HG03175 (cell line): ENCODE data around the gene SPRR1A.
A peak's percentile ranks its signal among the peaks of the same experiment; 100 is the strongest.

Experiments
- ATAC-seq: cut with Tn5 transposase; IDR thresholded peaks from one replicate; pipeline ENCODE4 v1.9.1; 2021; ENCODE audit warnings: mild to moderate bottlenecking, moderate library complexity; ENCODE audit not compliant: unreplicated experiment

SPRR1A gene

GRCh38 chr1:152983743-152984142, at the start of gene SPRR1A:
Gene SPRR1A (plus strand): TSS chr1:152984081. CDS start chr1:152985231, 1,150 bp downstream.
- no peak for ATAC-seq

- no peak for ATAC-seq
These were observed 43.3 kb upstream of the SPRR1A start for GRCh38 chr1:152940614-152941013.

- no peak for ATAC-seq
These were observed 42.7 kb upstream of the SPRR1A start for GRCh38 chr1:152941037-152941711.

- no peak for ATAC-seq
These were observed 41.7 kb upstream of the SPRR1A start for GRCh38 chr1:152942161-152942560.

DNA sequence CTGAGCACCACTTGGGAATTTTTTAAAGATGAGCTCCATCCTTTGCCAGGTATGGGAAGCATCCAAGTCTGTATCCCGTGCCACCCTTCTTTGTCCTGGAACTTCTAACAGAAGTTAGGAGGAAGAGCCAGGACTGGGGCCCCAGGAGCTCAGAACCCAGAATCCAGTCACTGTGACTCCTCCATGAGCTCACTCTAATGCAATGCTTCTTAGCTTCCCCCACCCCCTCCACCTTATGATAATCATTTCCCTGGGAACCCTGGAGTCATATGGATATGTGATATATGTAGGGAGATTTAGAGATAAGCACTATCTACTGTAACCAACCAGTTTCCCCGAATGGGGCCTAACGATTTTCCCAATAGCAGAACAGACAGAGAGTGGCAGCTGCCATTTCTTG, 37.6 kb upstream of the SPRR1A start:
- ATAC-seq, result no peak

DNA sequence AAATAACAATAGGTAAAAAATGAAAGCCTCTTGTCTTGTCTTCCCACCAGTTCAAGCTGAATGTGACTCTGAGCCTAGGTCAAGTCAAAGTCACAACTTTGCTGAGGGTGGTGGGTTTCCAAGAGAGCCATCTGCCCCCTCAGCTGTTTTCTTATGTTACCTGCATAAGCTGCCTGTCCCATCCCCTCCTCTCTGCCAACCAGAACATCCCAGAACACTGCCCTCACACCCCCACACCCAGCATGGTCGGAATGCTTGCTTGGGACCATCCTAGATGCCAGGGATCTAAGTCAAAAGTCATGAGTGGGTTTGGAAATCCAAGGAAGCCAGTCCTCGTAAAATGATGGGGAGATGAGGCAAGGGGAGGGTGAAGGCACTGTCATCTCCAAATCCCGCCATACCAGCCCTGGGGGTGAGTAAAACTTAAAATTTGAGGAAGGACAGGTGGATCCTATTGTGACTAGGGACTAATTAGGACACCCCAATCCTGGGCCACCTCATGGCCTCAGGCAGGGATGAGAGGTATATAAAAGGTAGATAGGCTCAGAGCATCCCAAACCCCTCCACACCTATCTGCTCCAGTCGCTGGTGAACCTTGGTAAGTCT, 37.1 kb upstream of the SPRR1A start, which contains the start of gene SPRR5:
Gene SPRR5 (plus strand): TSS at position 556 of the 606 bp plus-strand sequence. CDS start 1,349 bp downstream, outside the sequence.
- no peak for ATAC-seq

- ATAC-seq, result no peak
These were observed 32.2 kb upstream of the SPRR1A start for GRCh38 chr1:152951711-152952110.

DNA sequence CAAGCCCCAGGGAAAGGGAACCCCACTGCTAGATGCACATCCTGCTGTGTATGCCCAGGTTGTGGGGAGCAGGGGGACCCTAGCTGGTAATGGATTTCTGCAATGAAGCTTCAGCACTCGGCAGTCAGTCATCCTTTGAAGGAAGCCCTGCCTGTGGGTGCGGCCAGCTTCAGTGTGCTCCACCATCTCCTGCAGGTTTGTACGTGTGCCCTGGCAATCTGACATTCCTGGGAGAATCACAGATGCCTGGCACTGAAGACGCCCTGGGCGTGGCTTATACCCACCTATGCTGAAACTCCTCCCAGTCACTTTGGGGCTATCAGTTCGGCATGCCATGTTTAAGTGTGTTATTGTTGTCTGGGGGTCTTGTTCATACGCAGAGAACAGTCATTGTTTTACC, 30.1 kb upstream of the SPRR1A start:
- no peak for ATAC-seq

DNA sequence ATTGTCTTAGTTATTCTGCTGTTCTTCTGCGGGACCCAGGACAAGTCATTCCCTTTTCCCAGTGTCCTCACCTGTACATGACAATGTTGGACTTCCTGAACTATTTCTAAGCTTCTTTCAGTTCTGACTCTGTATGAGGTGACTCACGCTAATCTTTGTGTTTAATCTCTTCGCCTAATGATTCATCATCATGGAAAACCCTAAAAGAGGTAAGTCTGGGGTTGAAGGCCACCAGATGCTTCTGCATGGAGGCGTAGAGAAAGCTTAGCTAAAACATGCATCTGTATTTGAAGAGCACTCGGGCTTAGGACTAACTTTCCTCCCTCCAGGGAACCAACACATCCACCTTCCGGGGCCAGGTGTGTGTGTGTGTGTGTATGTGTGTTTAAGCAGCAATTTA, 29.4 kb upstream of the SPRR1A start:
- ATAC-seq, result no peak

DNA sequence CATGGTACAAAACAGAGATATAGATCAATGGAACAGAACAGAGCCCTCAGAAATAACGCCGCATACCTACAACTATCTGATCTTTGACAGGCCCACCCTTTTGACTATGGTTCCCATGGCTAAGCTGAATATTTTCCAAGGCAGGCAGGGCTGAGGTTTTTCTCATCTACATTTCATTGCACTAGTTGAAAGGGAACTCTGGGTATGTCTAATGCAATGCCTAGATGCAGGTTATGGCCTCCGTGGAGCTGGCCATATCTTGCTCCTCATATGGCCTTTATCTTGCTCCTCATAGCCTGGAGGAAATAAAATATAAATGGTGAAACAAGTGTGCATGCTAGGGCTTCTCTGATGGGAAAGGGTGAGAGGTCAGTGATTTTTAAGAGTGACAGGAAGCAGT, 26.3 kb upstream of the SPRR1A start:
- no peak for ATAC-seq

DNA sequence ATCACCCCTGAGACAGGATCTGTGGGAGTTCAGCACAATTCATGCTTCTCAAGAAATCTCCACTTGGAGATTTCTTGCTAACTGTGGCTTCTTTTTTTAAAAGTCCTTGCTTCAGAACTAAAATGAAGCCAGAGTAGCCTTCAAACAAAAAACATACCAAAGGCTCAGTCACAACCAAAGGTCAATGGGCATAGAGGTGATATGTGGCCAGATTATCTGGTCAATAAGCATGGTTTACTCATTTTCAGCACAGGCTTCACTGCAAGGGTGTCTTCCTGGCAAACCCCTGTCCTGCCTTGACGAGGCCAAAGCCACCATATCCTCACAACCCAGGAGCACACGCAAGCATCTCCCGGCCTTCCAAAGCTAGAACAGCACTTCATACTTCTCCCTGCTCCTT, 24.6 kb upstream of the SPRR1A start:
- ATAC-seq, result no peak

- ATAC-seq, result no peak
These were observed 24.0 kb upstream of the SPRR1A start for GRCh38 chr1:152959801-152960451.

DNA sequence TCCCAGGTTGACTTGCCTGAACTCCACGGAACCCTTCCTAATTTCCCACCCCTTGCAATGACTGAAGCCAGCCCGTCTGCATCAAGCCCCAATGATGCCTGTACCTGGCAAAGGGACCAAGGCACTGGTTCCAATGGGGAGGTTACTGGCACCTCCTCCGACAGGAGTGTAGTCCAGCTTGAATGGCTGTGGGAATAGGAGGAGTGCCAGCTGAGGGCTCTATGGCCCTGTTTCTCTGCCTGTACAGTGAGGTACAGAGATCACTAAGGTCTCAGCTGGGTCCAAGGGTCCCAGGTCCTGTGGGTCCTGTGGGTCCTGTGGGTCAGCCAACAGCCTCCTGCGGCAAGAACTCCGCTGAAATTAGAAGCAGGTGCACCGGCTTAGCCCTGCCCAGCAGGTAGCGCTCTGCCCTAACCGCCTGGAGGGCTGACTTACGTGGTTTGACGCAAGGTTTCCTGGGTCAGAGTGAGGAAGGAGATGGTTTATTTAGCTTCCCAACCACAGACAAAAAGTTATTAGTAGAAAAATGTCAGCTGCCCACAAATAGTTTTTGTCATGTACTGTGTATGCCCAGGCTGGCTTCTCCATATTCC, 23.3 kb upstream of the SPRR1A start:
- no peak for ATAC-seq

DNA sequence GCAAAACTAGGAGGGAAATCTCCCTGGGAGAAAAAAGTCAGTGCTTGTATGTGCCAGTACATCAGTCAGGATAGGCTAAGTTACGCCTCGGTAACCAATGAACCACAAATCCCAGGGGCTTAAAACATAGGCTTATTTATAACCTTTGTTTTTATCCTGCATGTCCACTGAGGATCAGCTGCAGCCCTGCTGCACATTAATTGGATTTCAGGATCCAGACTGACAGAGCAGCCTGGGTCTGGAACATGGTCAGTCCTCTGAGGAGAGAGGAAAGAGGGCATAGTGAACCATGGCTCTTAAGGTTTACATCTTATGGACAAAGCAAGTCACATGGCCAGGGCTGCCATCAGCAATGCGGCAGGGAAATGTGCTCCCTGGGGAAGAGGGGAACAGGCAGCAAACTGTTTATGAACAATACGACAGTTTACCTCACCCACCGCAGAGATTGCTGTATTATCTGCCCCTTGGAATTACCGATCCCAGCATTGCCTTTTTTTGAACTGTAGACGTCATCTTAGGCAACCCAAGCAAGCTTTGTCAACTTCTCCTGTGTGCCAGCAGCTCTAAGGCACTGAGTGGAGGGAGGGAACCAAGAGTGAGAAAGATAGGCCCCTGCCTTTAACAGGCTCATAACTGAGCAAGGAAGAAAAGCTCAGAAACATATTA, 22.5 kb upstream of the SPRR1A start:
- ATAC-seq, result no peak

DNA sequence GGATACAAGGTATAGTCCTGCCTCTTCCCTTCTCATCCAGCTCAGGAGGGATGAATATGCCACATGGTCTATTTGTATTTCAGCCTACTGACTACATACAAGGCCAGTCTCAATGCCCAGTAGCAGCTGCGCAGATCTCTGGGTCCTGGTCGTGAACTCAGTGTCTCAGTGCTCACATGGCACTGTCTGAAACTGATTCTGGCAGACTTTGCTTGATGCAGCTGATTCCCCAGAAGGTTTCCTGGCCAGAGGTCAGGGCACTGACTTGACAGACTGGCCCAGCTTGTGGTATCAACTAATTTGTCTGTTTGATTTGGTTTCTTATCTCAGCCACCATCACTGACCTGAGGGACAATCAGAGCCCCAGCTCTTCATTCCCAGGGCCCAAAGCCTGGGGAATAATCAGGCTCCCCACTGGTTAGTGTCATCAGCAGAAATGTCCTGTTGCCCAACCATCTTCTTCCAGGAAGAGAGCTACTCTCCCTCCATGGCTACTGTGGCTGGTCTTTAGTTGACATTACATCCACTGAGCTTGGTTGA, 20.9 kb upstream of the SPRR1A start:
- no peak for ATAC-seq

- ATAC-seq, result no peak
These were observed 19.3 kb upstream of the SPRR1A start for GRCh38 chr1:152964536-152964935.

DNA sequence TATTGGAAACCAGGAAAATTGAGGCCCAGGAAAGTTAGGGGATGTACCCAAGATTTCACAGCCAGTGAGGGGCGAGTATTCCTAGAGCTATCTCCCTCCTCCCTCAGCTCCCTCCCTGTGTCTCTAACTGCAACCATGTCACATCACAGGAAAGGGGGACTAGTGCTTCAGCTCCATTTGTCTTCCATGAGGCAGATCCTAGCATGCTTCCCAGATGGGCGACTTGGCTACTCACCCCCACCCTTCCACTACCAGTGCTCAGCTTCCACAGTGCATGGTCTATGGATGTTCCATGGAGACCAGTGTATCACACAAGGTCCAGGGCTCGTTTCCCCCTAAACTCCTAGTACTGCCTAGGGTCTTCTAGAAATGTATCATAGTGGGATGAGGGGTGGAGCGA, 18.0 kb upstream of the SPRR1A start:
- no peak for ATAC-seq

- peak; percentile 51 for ATAC-seq
These were observed 16.7 kb upstream of the SPRR1A start for GRCh38 chr1:152967201-152967600.

DNA sequence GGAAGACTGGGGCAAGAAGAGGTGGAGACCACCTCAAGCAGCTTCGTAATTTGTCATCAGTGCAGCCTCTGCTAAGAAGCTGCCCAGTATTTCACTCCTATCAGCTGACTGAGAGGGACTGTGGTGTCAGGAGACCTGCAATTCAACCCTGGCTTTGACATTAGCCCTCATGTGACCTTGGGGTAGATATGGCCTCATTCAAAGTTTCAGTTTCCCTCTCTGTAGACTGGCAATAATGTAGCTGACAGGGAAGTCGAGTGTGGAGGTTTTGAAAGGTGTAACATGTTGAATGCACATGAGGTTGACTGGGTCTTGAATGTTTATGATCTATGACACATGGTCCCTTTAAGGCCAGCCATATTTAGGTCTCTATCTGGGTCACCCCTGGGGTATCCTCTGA, 15.6 kb upstream of the SPRR1A start:
- ATAC-seq, result peak; percentile 89

DNA sequence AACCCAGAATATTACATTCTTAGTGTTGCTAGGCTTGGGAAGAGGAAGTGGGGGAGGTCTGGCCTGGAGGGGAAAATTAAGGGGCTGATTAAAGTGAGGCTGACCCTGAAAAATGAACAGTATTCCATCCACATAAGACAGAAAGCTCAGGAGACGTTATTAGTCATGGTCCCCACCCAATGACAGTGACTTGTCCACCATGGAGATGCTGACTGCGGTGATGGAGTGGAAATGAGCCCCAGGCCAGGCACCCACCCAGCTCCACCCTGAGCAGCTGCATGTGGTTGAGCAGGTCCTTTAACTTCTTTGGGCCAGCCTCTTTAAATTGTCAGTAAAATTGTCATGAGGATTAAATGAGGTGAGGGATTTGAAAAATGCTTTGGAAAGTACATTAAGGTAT, 14.8 kb upstream of the SPRR1A start:
- ATAC-seq, result no peak

GRCh38 chr1:152970495-152970894, 13.4 kb upstream of the SPRR1A start, which contains the start of gene SPRR4:
Gene SPRR4 (plus strand): TSS chr1:152970648. CDS start chr1:152971891, 1,243 bp downstream.
- ATAC-seq, result no peak
